MM.1S (cell line): Measurements from ENCODE around the gene SMAP1.

Source experiments
- DNase-seq: peaks from one replicate; pipeline ENCODE4 v3.0.0-alpha.2; 2015
- H2AFZ ChIP-seq: fragments of 300-600 bp; sonication (generic); 2 replicates; pipeline ENCODE4 v1.6.0; 2016; ENCODE audit warnings: antibody characterized with exemption, low read length
- H3F3A ChIP-seq: fragments of 300-600 bp; sonication (generic); 2 replicates; pipeline ENCODE4 v1.6.1; 2016; ENCODE audit warnings: mild to moderate bottlenecking, antibody characterized with exemption, low read length, moderate library complexity, mixed read lengths; ENCODE audit not compliant: insufficient read depth
- H3K27ac ChIP-seq: fragments of 300-600 bp; sonication (generic); 2 replicates; pipeline ENCODE4 v1.5.1; 2016; ENCODE audit warnings: mild to moderate bottlenecking, low read length
- H3K27me3 ChIP-seq: fragments of 300-600 bp; sonication (generic); replicated peaks from 2 replicates; pipeline ENCODE4 v1.6.0; 2016; ENCODE audit warnings: low read length; ENCODE audit not compliant: insufficient read depth
- H3K36me3 ChIP-seq: fragments of 300-600 bp; sonication (generic); replicated peaks from 2 replicates; pipeline ENCODE4 v1.6.1; 2016; ENCODE audit warnings: mild to moderate bottlenecking, low read length, mixed read lengths; ENCODE audit not compliant: insufficient read depth
- H3K4me1 ChIP-seq: fragments of 300-600 bp; sonication (generic); 2 replicates; pipeline ENCODE4 v1.6.1; 2016; ENCODE audit warnings: low read length, mixed read lengths
- H3K4me2 ChIP-seq: fragments of 300-600 bp; sonication (generic); 2 replicates; pipeline ENCODE4 v1.6.0; 2016; ENCODE audit warnings: low read depth, low read length
- H3K4me3 ChIP-seq: fragments of 300-600 bp; sonication (generic); 2 replicates; pipeline ENCODE4 v1.5.1; 2016; ENCODE audit warnings: low read length, mixed read lengths
- H3K79me2 ChIP-seq: fragments of 300-600 bp; sonication (generic); 2 replicates; pipeline ENCODE4 v1.6.1; 2016; ENCODE audit warnings: mixed run types, low read length, mixed read lengths
- H3K9ac ChIP-seq: fragments of 300-600 bp; sonication (generic); 2 replicates; pipeline ENCODE4 v1.6.1; 2016; ENCODE audit warnings: low read length, mixed read lengths
- H3K9me2 ChIP-seq: fragments of 300-600 bp; sonication (generic); replicated peaks from 2 replicates; pipeline ENCODE4 v1.6.1; 2016; ENCODE audit warnings: mild to moderate bottlenecking, low read length, mixed read lengths; ENCODE audit not compliant: insufficient read depth
- H3K9me3 ChIP-seq: fragments of 300-600 bp; sonication (generic); replicated peaks from 2 replicates; pipeline ENCODE4 v1.6.1; 2016; ENCODE audit warnings: mild to moderate bottlenecking, low read length, mixed read lengths; ENCODE audit not compliant: insufficient read depth
- H4K20me1 ChIP-seq: fragments of 300-600 bp; sonication (generic); 2 replicates; pipeline ENCODE4 v1.6.1; 2016; ENCODE audit warnings: mild to moderate bottlenecking, low read length, moderate library complexity, mixed read lengths; ENCODE audit not compliant: insufficient read depth
- CTCF ChIP-seq: fragments of 300-600 bp; sonication (generic); IDR thresholded peaks from 2 replicates; pipeline ENCODE4 v1.5.1; 2016; ENCODE audit warnings: antibody characterized with exemption, low read length, mixed read lengths
- EZH2 ChIP-seq: fragments of 300-600 bp; sonication (generic); optimal IDR thresholded peaks from 2 replicates; pipeline ENCODE3; 2017; ENCODE audit warnings: low read depth, mild to moderate bottlenecking, antibody characterized with exemption, low read length, mixed read lengths
- EZH2phosphoT487 ChIP-seq: fragments of 300-600 bp; sonication (generic); IDR thresholded peaks from 2 replicates; pipeline ENCODE4 v1.6.1; 2018; ENCODE audit warnings: antibody characterized with exemption, low read length

SMAP1 gene

GRCh38 chr6:70874181-70874913 is 206.7 kb downstream of the SMAP1 start:
- Histone ChIP-seq H3K4me3 (no peak overlapping the region), H3K9ac (no peak overlapping the region), H3K27me3 (no peaks in the 10 kb centered on the region), H3K9me3 (no peaks in the 10 kb centered on the region), H3K36me3 (no peaks in the 10 kb centered on the region), H2AFZ (no peak overlapping the region), H3F3A (no peaks in the 10 kb centered on the region), H3K9me2 (no peaks in the 10 kb centered on the region), H3K79me2 (no peaks in the 10 kb centered on the region; the same call in 1 of the 2 replicates), H3K4me1 (no peaks in the 10 kb centered on the region), H3K4me2 (no peak overlapping the region), H4K20me1 (no peaks in the 10 kb centered on the region), H3K27ac (no peak overlapping the region)
- no peak for TF ChIP-seq CTCF
- TF ChIP-seq EZH2phosphoT487: no peak
- no peak for TF ChIP-seq EZH2
- DNase-seq: no peak

- Histone ChIP-seq H3K4me3 (no peak overlapping the region), H3K9ac (no peak overlapping the region), H3K79me2 (no peaks in the 10 kb centered on the region), H3K9me3 (no peaks in the 10 kb centered on the region), H3K27ac (no peak overlapping the region), H4K20me1 (no peaks in the 10 kb centered on the region), H3K27me3 (no peaks in the 10 kb centered on the region), H2AFZ (no peak overlapping the region), H3K4me1 (no peaks in the 10 kb centered on the region), H3K4me2 (no peak overlapping the region), H3K9me2 (no peaks in the 10 kb centered on the region), H3K36me3 (no peaks in the 10 kb centered on the region), H3F3A (no peaks in the 10 kb centered on the region)
- TF ChIP-seq EZH2 (no peak), CTCF (no peak)
- DNase-seq: no peak
Measured at GRCh38 chr6:70879496-70879895, 211.8 kb downstream of the SMAP1 start.

GRCh38 chr6:70884074-70884983 is 216.6 kb downstream of the SMAP1 start:
- H3K27ac ChIP-seq: no peak overlapping the region
- no peaks in the 10 kb centered on the region for H4K20me1 ChIP-seq
- H2AFZ ChIP-seq: peak overlapping the region; percentile 46; the same call in 1 of the 2 replicates
- no peaks in the 10 kb centered on the region for H3K4me1 ChIP-seq
- no peak overlapping the region for H3K4me2 ChIP-seq
- no peak for TF ChIP-seq EZH2phosphoT487
- peak; percentile 91 for TF ChIP-seq CTCF
- H3K4me3 ChIP-seq: no peak overlapping the region
- H3K9ac ChIP-seq: no peak overlapping the region
- H3F3A ChIP-seq: no peaks in the 10 kb centered on the region
- no peaks in the 10 kb centered on the region for H3K9me3 ChIP-seq
- no peaks in the 10 kb centered on the region for H3K9me2 ChIP-seq
- no peaks in the 10 kb centered on the region for H3K36me3 ChIP-seq
- H3K79me2 ChIP-seq: no peaks in the 10 kb centered on the region
- no peaks in the 10 kb centered on the region for H3K27me3 ChIP-seq
- peak; percentile 39 for DNase-seq
